Neural cell (in vitro differentiated cells): Measurements from ENCODE around the gene ATXN10.

Experiments used
- CTCF ChIP-seq: fragments of 450-650 bp; IDR thresholded peaks from 2 replicates; pipeline ENCODE4 v1.5.1; 2014; ENCODE audit warnings: antibody characterized with exemption, mild to moderate bottlenecking, moderate library complexity; ENCODE audit not compliant: poor library complexity, severe bottlenecking
- EP300 ChIP-seq: fragments of 450-650 bp; conservative IDR thresholded peaks from 2 replicates; pipeline ENCODE4 v1.6.1; 2014; ENCODE audit warnings: antibody characterized with exemption, mild to moderate bottlenecking, moderate library complexity; ENCODE audit not compliant: poor library complexity, severe bottlenecking
- EZH2 ChIP-seq: fragments of 200-600, 300-800 bp; shearing (Covaris generic), sonication (generic); IDR thresholded peaks from 2 replicates; pipeline ENCODE4 v1.6.1; 2014; ENCODE audit warnings: antibody characterized with exemption, low read length, borderline replicate concordance, mild to moderate bottlenecking; ENCODE audit not compliant: insufficient read depth, poor library complexity, severe bottlenecking
- POLR2AphosphoS5 ChIP-seq: IDR thresholded peaks from 2 replicates; pipeline ENCODE4 v1.6.1; 2012
- RAD21 ChIP-seq: fragments of 450-650 bp; conservative IDR thresholded peaks from 2 replicates; pipeline ENCODE4 v1.6.1; 2014; ENCODE audit warnings: antibody characterized with exemption, mild to moderate bottlenecking, moderate library complexity
- REST ChIP-seq: IDR thresholded peaks from 2 replicates; pipeline ENCODE4 v1.6.1; 2012; ENCODE audit warnings: borderline replicate concordance

GRCh38 chr22:45832180-45832579 is 160.5 kb downstream of the ATXN10 start:
- TF ChIP-seq EP300 = no peak
- TF ChIP-seq CTCF = no peak
- TF ChIP-seq REST = no peak
- TF ChIP-seq EZH2 = no peak
- no peak for TF ChIP-seq RAD21
- no peak for TF ChIP-seq POLR2AphosphoS5
